Activated CD4-positive, CD25-positive, alpha-beta regulatory T cell treated with anti-CD3 and anti-CD28 coated beads, Interleukin-2, amount 50 U/mL, for 72 hours (primary cell): ENCODE measurements around the gene BMPR2.
A peak's percentile ranks its signal among the peaks of the same experiment; 100 is the strongest.
"Not testable (repeated sequence)": the region's sequence is repeated elsewhere in the genome, so short reads cannot be mapped to it uniquely, and the experiment has no call there.

ENCODE experiments used
- DNase-seq: peaks from one replicate; pipeline ENCODE4 v3.0.0; 2021

Gene BMPR2

GRCh38 chr2:202375609-202376408 lies at the start of gene BMPR2:
Gene BMPR2, plus strand, starts transcription at chr2:202376327. Its CDS starts 1,148 bp downstream, at chr2:202377475.
- DNase-seq: peak; percentile 86

- no peak for DNase-seq
These were observed 48.3 kb upstream of the BMPR2 start for GRCh38 chr2:202327858-202328257.

DNA sequence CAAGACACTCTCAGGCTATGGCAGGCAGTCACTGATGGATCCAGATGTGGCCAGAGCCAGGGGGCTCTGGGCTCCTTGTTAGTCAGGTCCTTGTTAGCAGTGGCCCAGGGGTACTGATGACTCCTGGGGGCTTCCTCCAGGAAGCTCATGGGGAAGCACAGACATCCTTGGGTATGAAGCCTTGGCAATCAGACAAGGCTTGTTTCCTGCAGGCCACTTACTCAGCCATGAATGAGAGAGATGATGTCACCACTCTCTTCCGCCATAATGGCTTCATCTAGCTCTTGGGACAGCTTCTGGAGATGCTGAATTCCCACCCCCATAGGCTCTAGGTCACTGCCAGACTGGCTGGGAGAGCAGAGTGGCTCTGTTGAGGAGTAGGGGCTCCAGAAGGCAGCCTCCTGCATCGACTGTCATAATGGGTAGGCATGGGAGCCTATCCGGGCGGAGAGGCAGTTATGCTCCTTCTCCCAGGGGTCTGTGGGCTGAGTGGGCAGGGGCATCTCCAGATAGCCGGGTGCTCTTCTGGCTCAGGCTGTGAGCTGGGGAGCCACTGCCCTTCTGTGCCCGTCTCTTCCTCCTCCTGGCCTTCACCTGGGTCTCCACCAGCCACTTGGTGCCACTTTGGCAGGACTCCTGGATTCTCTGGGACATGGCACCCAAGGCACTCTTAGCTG lies 40.2 kb upstream of the BMPR2 start:
- no peak for DNase-seq

DNA sequence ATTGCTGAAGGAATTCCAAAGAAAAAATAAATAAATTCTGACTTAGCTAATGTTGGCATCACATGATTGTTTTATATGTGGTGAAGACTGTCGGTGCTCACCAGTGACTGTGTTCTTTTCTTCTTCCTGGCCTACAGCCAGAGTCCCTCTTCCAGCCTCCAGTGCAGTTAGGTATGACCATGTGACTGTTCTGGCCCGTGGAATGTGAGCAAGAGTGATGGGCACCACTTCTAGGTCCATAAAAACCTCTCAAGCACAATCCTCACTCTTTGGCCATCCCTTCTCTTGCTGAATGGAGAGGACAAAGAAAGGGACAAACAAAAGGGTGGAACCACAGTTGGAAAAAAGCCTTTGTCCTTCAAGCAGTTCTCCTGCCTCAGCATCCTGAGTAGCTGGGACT lies 39.0 kb upstream of the BMPR2 start:
- no peak for DNase-seq

- DNase-seq: no peak
These were observed 38.3 kb upstream of the BMPR2 start for GRCh38 chr2:202337706-202338346.

GRCh38 chr2:202339071-202339870 lies 36.9 kb upstream of the BMPR2 start:
- DNase-seq: no peak

- no peak for DNase-seq
These were observed 31.9 kb upstream of the BMPR2 start for GRCh38 chr2:202344178-202344577.

DNA sequence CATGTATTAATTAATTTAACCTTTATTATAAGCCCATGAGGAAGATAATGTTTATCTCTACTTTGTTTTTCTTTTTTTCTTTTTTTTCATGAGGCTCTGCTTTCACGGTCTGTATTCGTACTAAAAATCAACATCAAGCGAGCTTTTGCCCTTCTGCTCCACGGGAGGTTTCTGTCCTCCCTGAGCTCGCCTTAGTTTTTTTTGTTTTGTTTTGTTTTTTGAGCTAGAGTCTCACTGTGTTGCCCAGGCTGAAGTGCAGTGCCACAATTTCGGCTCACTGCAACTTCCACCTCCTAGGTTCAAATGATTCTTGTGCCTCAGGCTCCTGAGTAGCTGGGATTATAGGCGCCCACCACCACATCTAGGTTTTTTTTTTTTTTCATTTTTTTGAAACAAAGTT lies 29.9 kb upstream of the BMPR2 start:
- no peak for DNase-seq

DNA sequence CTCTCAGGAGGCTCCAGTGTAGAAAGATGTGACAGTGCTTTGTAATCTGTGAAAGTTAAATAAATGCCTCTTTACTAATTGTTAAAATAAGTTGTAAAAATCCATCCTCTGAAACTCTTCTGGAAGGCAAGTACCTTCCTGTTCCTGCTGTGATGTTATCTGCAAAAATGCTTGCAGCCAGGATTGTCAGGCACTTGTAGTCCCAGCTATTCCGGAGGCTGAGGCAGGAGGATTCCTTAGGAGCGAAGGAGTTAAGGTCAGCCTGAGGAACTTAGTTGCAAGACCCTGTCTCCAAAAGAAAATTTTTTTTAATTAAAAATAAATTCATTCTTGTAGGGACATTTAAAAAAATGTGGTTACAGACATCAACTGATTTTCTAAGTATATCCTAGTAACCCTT lies 22.7 kb upstream of the BMPR2 start:
- no peak for DNase-seq

GRCh38 chr2:202355993-202356505 lies 20.1 kb upstream of the BMPR2 start:
- no peak for DNase-seq

DNA sequence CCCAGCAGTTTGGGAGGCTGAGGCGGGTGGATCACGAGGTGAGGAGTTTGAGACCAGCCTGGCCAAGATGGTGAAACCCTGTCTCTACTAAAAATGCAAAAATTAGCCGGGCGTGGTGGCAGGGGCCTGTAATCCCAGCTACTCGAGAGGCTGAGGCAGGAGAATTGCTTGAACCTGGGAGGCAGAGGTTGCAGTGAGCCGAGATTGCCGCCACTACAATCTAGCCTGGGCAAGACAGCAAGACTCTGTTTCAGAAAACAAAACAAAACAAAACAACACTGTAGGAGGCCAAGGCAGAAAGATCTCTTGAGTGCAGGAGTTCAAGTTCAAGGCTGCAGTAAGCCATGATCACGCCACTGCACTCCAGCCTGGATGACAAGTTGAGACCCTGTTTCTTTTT lies 17.2 kb upstream of the BMPR2 start:
- not testable (repeated sequence) for DNase-seq

DNA sequence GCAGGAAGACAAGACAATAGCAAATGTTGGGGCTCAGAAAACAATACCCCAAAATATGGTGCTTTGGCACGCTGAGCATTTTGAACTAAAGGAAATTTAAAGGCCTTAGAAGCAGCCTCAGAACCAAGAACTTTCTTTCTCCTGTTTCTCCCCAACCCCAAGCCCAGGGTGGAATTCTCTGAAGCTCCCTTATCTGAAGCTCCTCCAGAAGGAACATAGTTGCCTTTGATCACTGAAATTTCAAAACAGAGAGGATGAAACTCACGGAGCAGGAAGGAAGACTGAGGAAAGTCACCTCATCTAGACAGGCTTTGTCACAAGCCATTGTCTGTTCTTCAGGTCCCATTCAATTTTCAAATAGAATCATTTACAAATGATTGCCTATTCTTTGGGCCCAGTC lies 15.5 kb upstream of the BMPR2 start:
- no peak for DNase-seq

DNA sequence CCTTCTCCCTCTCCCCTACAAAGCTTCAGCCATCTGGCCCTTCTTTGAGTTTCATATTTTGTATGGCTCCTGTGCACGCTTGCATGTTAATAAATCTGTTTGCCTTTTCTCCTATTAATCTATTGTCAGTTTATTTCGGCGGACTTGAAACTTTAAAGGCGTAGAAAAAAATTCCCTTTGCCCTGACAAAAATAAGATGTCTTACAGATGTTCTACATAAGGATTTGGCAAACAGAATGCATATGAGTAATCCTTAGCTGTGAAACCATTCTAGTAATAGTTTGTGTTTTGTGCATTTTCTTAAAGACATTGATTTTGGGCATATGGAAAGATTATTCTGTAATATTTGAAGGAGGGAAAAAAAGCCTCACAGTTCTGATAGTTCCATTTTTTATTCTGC lies 15.0 kb upstream of the BMPR2 start:
- no peak for DNase-seq

GRCh38 chr2:202373490-202373889 lies 2.6 kb upstream of the BMPR2 start:
- no peak for DNase-seq

DNA sequence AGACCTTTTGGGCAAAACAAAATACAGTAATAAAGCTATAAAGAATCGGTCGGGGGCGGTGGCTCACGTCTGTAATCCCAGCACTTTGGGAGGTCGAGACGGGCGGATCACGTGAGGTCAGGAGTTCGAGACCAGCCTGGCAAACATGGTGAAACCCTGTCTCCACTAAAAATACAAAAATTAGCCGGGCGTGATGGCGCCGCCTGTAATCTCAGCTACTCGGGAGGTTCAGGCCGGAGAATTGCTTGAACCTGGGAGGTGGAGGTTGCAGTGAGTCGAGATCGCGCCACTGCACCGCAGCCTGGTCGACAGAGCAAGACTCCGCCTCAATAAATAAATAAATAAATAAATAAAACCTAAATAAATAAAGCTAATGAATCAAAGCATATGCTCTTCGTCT lies 1.7 kb upstream of the BMPR2 start:
- not testable (repeated sequence) for DNase-seq

GRCh38 chr2:202375033-202375608 lies 1.0 kb upstream of the BMPR2 start:
- peak; percentile 43 for DNase-seq

DNA sequence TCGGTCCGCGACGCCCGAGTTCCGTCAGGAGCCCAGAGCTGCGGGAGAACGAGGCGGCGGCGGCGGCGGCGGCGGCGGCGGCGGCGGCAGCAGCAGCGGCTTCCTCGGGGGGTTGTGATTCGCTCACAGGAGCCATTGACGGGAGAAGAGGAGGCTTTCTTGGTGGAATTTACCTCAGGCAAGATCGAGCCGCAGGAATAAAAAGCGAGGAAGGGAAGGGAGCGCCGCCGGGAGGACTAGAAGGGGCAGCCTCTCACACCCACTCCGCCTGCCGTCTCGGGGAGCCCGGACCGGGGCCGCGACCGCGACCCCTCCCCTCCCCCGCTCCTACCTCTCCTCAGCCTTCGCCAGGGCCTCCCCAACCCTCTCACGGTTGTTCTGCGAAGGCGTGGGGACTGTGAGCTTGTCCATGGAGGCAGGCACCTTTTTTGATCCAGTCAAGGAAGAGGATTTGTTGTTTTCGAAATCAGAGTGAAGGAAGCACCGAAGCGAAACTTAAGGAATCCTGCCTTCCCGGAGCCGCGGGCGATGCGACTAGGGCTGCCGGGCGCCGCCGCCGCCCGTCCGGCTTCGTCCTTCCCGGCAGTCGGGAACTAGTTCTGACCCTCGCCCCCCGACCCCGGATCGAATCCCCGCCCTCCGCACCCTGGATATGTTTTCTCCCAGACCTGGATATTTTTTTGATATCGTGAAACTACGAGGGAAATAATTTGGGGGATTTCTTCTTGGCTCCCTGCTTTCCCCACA lies 506 bp downstream of the BMPR2 start:
- peak; percentile 52 for DNase-seq

GRCh38 chr2:202377207-202377761 lies 1.2 kb downstream of the BMPR2 start:
- DNase-seq: peak; percentile 34

GRCh38 chr2:202378001-202378400 lies 1.9 kb downstream of the BMPR2 start:
- DNase-seq: no peak

DNA sequence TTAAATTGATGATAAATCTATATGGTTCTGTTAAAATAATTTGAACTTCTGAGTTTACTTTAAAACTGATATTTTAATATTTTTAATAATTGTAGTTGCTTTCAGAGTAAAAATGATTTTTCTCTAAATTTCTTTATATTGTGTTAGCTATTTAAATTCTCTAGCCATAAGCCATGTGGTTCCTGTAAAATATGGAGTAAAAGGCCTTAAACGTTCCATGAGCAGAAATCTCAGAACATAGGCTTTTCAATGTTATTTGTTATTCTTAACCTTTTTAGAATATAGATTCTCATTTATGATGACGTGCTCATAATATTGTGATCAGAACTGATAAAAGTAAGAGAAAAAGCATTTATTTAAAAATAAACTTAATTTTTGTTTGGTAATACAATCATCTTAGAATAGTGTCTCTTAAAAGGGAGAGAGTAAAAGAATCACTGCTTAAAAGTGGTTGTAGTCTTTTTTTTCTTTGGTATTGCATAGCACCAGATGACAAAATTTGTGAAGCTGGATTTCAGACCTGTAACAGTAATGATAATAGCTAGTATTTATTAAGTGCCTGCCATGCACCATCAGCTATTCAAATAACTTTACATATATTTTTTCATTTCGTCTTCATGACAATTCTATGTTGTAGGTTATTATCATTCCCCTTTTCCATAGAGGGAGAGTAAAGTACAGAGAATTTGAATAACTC lies 2.7 kb downstream of the BMPR2 start:
- no peak for DNase-seq

DNA sequence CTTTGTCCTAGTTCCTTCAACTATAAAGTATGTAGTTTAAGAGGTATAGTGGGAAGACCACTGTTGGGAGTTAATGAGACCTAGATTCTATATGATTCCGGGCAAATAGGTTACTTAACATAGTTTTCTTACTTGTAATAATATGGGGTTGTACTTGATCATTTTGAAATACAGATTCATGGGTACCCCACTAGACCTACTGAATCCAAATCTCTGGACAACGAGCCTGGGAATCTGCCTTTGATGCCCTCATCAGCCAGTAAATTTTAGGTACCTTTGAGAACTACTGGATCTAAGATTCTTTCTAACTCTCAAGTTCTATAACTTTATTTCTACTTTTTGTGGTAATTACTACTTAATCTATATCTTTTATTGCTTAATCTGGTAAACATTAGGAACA lies 6.6 kb downstream of the BMPR2 start:
- no peak for DNase-seq
